H1 (cell line): ENCODE results near the gene PIMREG. TPM values are rescaled to one million over a fixed set of nuclear protein-coding genes. Genes with fewer than 3 reads are reported as not detected.

Source experiments
- CTCF ChIA-PET: fragments of 300-600 bp; sonication (Branson Sonifier 250); formaldehyde crosslinking; loops from one replicate; lab custom pipeline; 2021; ENCODE audit not compliant: partially characterized antibody; lab: Charles Lee
- POLR2A ChIA-PET: fragments of 300-600 bp; sonication (Branson Sonifier 250); formaldehyde crosslinking; loops from one replicate; lab custom pipeline; 2021; ENCODE audit warnings: inconsistent platforms; ENCODE audit not compliant: partially characterized antibody; lab: Charles Lee
- DNase-seq, 2 experiments: peaks; one replicate each; pipeline versions ENCODE4 v3.0.0 to v3.0.0-alpha.2; 2010 to 2022; ENCODE audit warnings: low spot score in 2 of 2, low read depth in 1 of 2, mixed read lengths in 1 of 2
- FAIRE-seq: peaks from 2 replicates; lab custom pipeline; 2011; peaks lifted over from hg19 to GRCh38; lab: Jason Lieb, UNC
- H2AFZ ChIP-seq: 2 replicates; pipeline ENCODE4 v1.8.1; 2012; ENCODE audit warnings: low read length, inconsistent platforms
- H2AK5ac ChIP-seq: 2 replicates; pipeline ENCODE4 v1.6.1; 2013; ENCODE audit warnings: low read depth, low read length
- H2BK120ac ChIP-seq: replicated peaks from 2 replicates; pipeline ENCODE3; 2013; ENCODE audit warnings: low read depth, low read length, inconsistent platforms
- H2BK12ac ChIP-seq: 2 replicates; pipeline ENCODE4 v1.6.1; 2013; ENCODE audit warnings: low read depth, low read length
- H2BK15ac ChIP-seq: 2 replicates; pipeline ENCODE4 v1.6.1; 2013; ENCODE audit warnings: low read length
- H2BK20ac ChIP-seq: 2 replicates; pipeline ENCODE4 v1.6.1; 2013; ENCODE audit warnings: low read length
- H2BK5ac ChIP-seq: 2 replicates; pipeline ENCODE4 v1.6.1; 2013; ENCODE audit warnings: low read depth, low read length
- H3K14ac ChIP-seq: 2 replicates; pipeline ENCODE4 v1.6.1; 2013; ENCODE audit warnings: inconsistent platforms; ENCODE audit not compliant: insufficient read length
- H3K18ac ChIP-seq: 2 replicates; pipeline ENCODE4 v1.6.1; 2013; ENCODE audit warnings: low read length; ENCODE audit errors: extremely low read depth
- H3K23ac ChIP-seq: 2 replicates; pipeline ENCODE4 v1.6.1; 2013; ENCODE audit warnings: inconsistent platforms; ENCODE audit not compliant: insufficient read length
- H3K23me2 ChIP-seq: 2 replicates; pipeline ENCODE4 v1.6.1; 2013; ENCODE audit warnings: low read depth, low read length
- H3K27ac ChIP-seq: 2 replicates; pipeline ENCODE4 v1.6.1; 2011; ENCODE audit warnings: low read depth, low read length, inconsistent platforms
- H3K27me3 ChIP-seq, 4 experiments: replicated peaks in 1 of 4; 1 replicate in 1 of 4; 2 replicates in 3 of 4; pipeline versions ENCODE4 v1.6.1 to v1.8.1; 2011 to 2013; ENCODE audit warnings: low read length in 3 of 4, mild to moderate bottlenecking in 3 of 4, inconsistent platforms in 2 of 4, mixed read lengths in 2 of 4, moderate library complexity in 1 of 4; ENCODE audit not compliant: control insufficient read depth in 3 of 4, insufficient read depth in 3 of 4; ENCODE audit errors: extremely low read depth in 1 of 4
- H3K36me3 ChIP-seq, 4 experiments: 2 replicates each; pipeline versions ENCODE4 v1.6.1 to v1.8.1; 2011 to 2013; ENCODE audit warnings: mild to moderate bottlenecking in 4 of 4, low read length in 3 of 4, moderate library complexity in 2 of 4, control low read depth in 1 of 4, inconsistent platforms in 1 of 4; ENCODE audit not compliant: insufficient read depth in 4 of 4, control insufficient read depth in 2 of 4
- H3K4ac ChIP-seq: replicated peaks from 2 replicates; pipeline ENCODE3; 2013; ENCODE audit warnings: low read length, low read depth, mixed read lengths, inconsistent platforms; ENCODE audit not compliant: insufficient read length
- H3K4me1 ChIP-seq, 4 experiments: replicated peaks in 1 of 4; 1 replicate in 1 of 4; 2 replicates in 3 of 4; pipeline versions ENCODE4 v1.6.1 to v1.8.1; 2011 to 2013; ENCODE audit warnings: low read length in 3 of 4, inconsistent platforms in 2 of 4, mixed read lengths in 1 of 4; ENCODE audit not compliant: insufficient read depth in 4 of 4, control insufficient read depth in 3 of 4
- H3K4me2 ChIP-seq, 2 experiments: 2 replicates each; pipeline versions ENCODE4 v1.6.1 to v1.8.1; 2011 to 2013; ENCODE audit warnings: low read depth in 2 of 2, low read length in 2 of 2, control low read depth in 1 of 2, inconsistent platforms in 1 of 2, mild to moderate bottlenecking in 1 of 2; ENCODE audit not compliant: insufficient read depth in 1 of 2
- H3K4me3 ChIP-seq, 4 experiments: fragments of 200-600, 300-600 bp in 1 of 4; sonication (generic), shearing (Covaris generic), sonication (Bioruptor Twin) in 1 of 4; 2 replicates each; pipeline versions ENCODE4 v1.5.1 to v1.8.1; 2011 to 2016; ENCODE audit warnings: low read length in 4 of 4, low read depth in 3 of 4, control low read depth in 2 of 4, inconsistent platforms in 2 of 4, mild to moderate bottlenecking in 2 of 4, mixed read lengths in 1 of 4, moderate library complexity in 1 of 4; ENCODE audit not compliant: insufficient read depth in 2 of 4; ENCODE audit errors: extremely low read depth in 1 of 4
- H3K56ac ChIP-seq: replicated peaks from 2 replicates; pipeline ENCODE3; 2013; ENCODE audit warnings: low read depth, mild to moderate bottlenecking, mixed read lengths, low read length, inconsistent platforms; ENCODE audit not compliant: insufficient read length
- H3K79me1 ChIP-seq: 2 replicates; pipeline ENCODE4 v1.6.1; 2013; ENCODE audit warnings: low read depth, low read length, control low read depth
- H3K79me2 ChIP-seq, 2 experiments: 2 replicates each; pipeline versions ENCODE4 v1.6.1 to v1.8.1; 2012 to 2013; ENCODE audit warnings: low read length in 2 of 2, mild to moderate bottlenecking in 2 of 2, inconsistent platforms in 1 of 2; ENCODE audit not compliant: insufficient read depth in 2 of 2, control insufficient read depth in 1 of 2
- H3K9ac ChIP-seq, 4 experiments: replicated peaks in 1 of 4; 1 replicate in 1 of 4; 2 replicates in 3 of 4; pipeline versions ENCODE4 v1.6.1 to v1.8.1; 2011 to 2013; ENCODE audit warnings: low read depth in 3 of 4, low read length in 3 of 4, control low read depth in 2 of 4, mild to moderate bottlenecking in 2 of 4, moderate library complexity in 2 of 4, inconsistent platforms in 1 of 4; ENCODE audit errors: extremely low read depth in 1 of 4
- H3K9me3 ChIP-seq, 2 experiments: 2 replicates each; pipeline versions ENCODE4 v1.6.1 to v1.8.1; 2012 to 2013; ENCODE audit warnings: mild to moderate bottlenecking in 2 of 2, moderate library complexity in 2 of 2, control low read depth in 1 of 2, inconsistent platforms in 1 of 2, low read depth in 1 of 2, low read length in 1 of 2, mixed read lengths in 1 of 2; ENCODE audit not compliant: insufficient read depth in 2 of 2
- H4K20me1 ChIP-seq, 2 experiments: replicated peaks in 1 of 2; 2 replicates each; pipeline versions ENCODE3 to v1.8.1; 2011 to 2013; ENCODE audit warnings: inconsistent platforms in 2 of 2, low read length in 2 of 2, mild to moderate bottlenecking in 1 of 2; ENCODE audit not compliant: insufficient read depth in 2 of 2, control insufficient read depth in 1 of 2
- H4K5ac ChIP-seq: 2 replicates; pipeline ENCODE4 v1.6.1; 2013; ENCODE audit warnings: low read length, low read depth, mixed read lengths, inconsistent platforms; ENCODE audit not compliant: insufficient read length
- H4K8ac ChIP-seq: 2 replicates; pipeline ENCODE4 v1.8.0; 2013; ENCODE audit warnings: mild to moderate bottlenecking, moderate library complexity, low read length, inconsistent platforms; ENCODE audit not compliant: insufficient read depth; ENCODE audit errors: extremely low read depth
- H4K91ac ChIP-seq: replicated peaks from 2 replicates; pipeline ENCODE3; 2013; ENCODE audit warnings: low read length, mixed read lengths, inconsistent platforms; ENCODE audit not compliant: insufficient read length
- KDM4A ChIP-seq: IDR thresholded peaks from one replicate; pipeline ENCODE4 v1.7.1; 2012; ENCODE audit warnings: low read depth, mild to moderate bottlenecking, moderate library complexity, low read length, inconsistent platforms; ENCODE audit not compliant: severe bottlenecking
- RNF2 ChIP-seq: fragments of 200-900, 300-1000 bp; sonication (generic); IDR thresholded peaks from 2 replicates; pipeline ENCODE4 v1.7.1; 2016; ENCODE audit warnings: borderline replicate concordance, low read depth, mild to moderate bottlenecking, antibody characterized with exemption, low read length; ENCODE audit not compliant: poor library complexity, severe bottlenecking; ENCODE audit errors: missing control alignments
- WGBS, 2 experiments: shearing (Covaris generic) in 1 of 2; methylation state at CpG; one replicate each; pipeline versions ENCODE4 v1.1.6 to v1.1.7; 2013 to 2015; ENCODE audit warnings: low lambda C conversion rate in 2 of 2, mixed read lengths in 2 of 2, inconsistent platforms in 1 of 2, low coverage in 1 of 2, missing lambda C conversion rate in 1 of 2; ENCODE audit not compliant: insufficient replicate concordance in 2 of 2, insufficient coverage in 1 of 2, insufficient read length in 1 of 2; ENCODE audit errors: extremely low coverage in 1 of 2, missing lambda C conversion rate in 1 of 2; 5-methylcytosine and 5-hydroxymethylcytosine counted together
- polyA plus RNA-seq, 7 experiments: library from polyadenylated mRNA; depleted of rRNA in 3 of 7; stranded (reverse) in 5 of 7; unstranded in 2 of 7; fragments of >200 nt in 5 of 7; fragments of 200-250 nt in 2 of 7; gene quantifications; 1 replicate in 5 of 7; 2 replicates in 1 of 7; 4 replicates in 1 of 7; pipeline versions ENCODE4 v1.2.1 to v1.2.3, GENCODE V29; 2011 to 2013; ENCODE audit warnings: missing spikeins in 2 of 7, mixed read lengths in 2 of 7
- total RNA-seq: library from RNA; stranded (reverse); fragmentation: NEBNext Ultra II Directional; extraction: Animal tissue kit (Norgen Biotek cat#: 25700); gene quantifications from 2 replicates; pipeline ENCODE4 v1.2.1, GENCODE V29; 2021

The PIMREG gene
- total and polyA plus RNA-seq, 2 of the 8 experiments (the other 6 are each of a cell fraction or from before 2014, with no cell fraction given), result 133 to 148 TPM

DNA sequence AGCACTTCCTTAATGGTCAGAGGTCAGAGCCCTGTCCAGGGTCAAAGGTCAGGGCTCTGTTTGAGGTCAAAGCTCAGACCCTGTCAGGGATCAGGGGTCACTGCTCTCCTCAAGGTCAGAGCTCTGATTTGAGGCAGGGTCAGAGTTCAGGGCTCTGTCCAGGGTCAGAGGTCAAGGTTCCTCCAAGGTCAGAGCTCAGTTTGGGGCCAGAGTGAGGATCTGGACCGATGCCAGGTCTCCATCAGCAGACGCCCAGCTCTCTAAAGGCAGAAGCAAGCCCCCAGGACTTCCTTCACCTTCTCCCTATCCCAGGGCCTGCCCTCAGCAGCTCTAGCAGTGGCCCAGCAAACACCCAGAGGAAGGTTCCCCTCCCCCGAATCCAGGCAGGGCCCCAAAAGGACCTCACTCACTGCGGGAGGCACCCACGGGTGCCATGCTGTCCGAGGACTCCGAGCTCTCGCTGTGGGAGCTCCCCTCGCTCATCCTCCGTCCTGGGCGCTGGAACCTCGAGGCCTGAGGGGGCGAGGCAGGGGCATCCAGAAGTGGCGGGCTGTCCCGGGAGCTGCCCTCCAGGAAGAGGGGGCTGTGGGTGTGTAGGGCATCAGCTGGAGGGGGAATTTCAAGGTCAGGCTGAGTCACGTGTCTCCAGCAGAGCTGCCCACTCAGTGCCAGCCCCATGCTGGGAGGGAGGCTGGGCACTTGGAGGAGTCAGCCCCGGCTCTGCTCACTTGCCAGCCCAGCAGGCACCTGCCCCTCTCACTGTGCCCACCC lies 26.7 kb downstream of the PIMREG start:
- H3K14ac ChIP-seq, result no peak overlapping the region
- no peaks in the 10 kb centered on the region for H3K23me2 ChIP-seq
- H3K18ac ChIP-seq, result no peak overlapping the region; the same call in 1 of the 2 replicates
- peak overlapping the region; percentile 31 for H4K91ac ChIP-seq
- H3K27me3 ChIP-seq, result no peaks in the 10 kb centered on the region
- DNase-seq (no peak), FAIRE-seq (no peak)
- no peaks in the 10 kb centered on the region for H3K79me1 ChIP-seq
- no peak overlapping the region for H2AK5ac ChIP-seq
- ChIA-PET CTCF (interaction anchor here (0.6 to 6.4 kb wide), 17 partner anchors 9 to 189 kb away, joined by 3 to 68 read pairs (median 4); no protein-coding TSS in a partner anchor), POLR2A (interaction anchor here (0.8 to 1.8 kb wide), 8 partner anchors 9 to 28 kb away, joined by 3 to 7 read pairs (median 3); partner anchors contain the start of gene PIMREG)
- no peak overlapping the region for H4K5ac ChIP-seq
- no peak overlapping the region for H3K56ac ChIP-seq
- no peak overlapping the region for H3K27ac ChIP-seq
- no peak overlapping the region for H2BK20ac ChIP-seq
- H4K20me1 ChIP-seq, result no peaks in the 10 kb centered on the region
- no peak overlapping the region; the same call in 1 of the 2 replicates for H4K8ac ChIP-seq
- H3K9me3 ChIP-seq, result no peaks in the 10 kb centered on the region
- no peak overlapping the region for H3K4ac ChIP-seq
- H2BK5ac ChIP-seq, result no peak overlapping the region; the same call in 1 of the 2 replicates
- H3K4me3 ChIP-seq, result no peak overlapping the region
- peak overlapping the region; percentile 29; the same call in 1 of the 2 replicates for H2BK15ac ChIP-seq
- H2AFZ ChIP-seq, result no peak overlapping the region
- no peak overlapping the region for H3K23ac ChIP-seq
- WGBS, 2 experiments, result 88% methylated on average over 12 of the region's 17 CpGs; no CpG with 5 or more reads in 1 of the 2 experiments
- peaks cover 0 to 13% (median 8%) of the 10 kb centered on the region in 4 experiments; a peak in 4 of 7 replicates for H3K4me1 ChIP-seq
- H2BK12ac ChIP-seq, result no peak overlapping the region
- H3K36me3 ChIP-seq, result no peaks in the 10 kb centered on the region
- no peak overlapping the region for H3K4me2 ChIP-seq
- no peak overlapping the region for H2BK120ac ChIP-seq
- TF ChIP-seq KDM4A (no peak), RNF2 (no peak)
- no peak overlapping the region for H3K9ac ChIP-seq
- H3K79me2 ChIP-seq, result no peaks in the 10 kb centered on the region
